Loucy (cell line): ENCODE data around the gene LRRK1.

ENCODE experiments used
- H2AFZ ChIP-seq: fragments of 200-600 bp; sonication (generic); 2 replicates; pipeline ENCODE4 v1.6.0; 2016; ENCODE audit warnings: antibody characterized with exemption, mild to moderate bottlenecking, low read length, moderate library complexity
- H3F3A ChIP-seq: fragments of 200-600 bp; 2 replicates; pipeline ENCODE4 v1.6.0; 2016; ENCODE audit warnings: antibody characterized with exemption, low read depth, mild to moderate bottlenecking
- H3K27me3 ChIP-seq: fragments of 200-600 bp; sonication (generic); 2 replicates; pipeline ENCODE4 v1.6.1; 2014; ENCODE audit warnings: low read length, mild to moderate bottlenecking; ENCODE audit not compliant: insufficient read depth, poor library complexity, severe bottlenecking
- H3K36me3 ChIP-seq: fragments of 200-600 bp; sonication (generic); 2 replicates; pipeline ENCODE4 v1.6.1; 2016; ENCODE audit warnings: low read length; ENCODE audit not compliant: insufficient read depth
- H3K4me1 ChIP-seq: fragments of 200-600 bp; sonication (generic); 2 replicates; pipeline ENCODE4 v1.5.1; 2014; ENCODE audit warnings: low read length, mild to moderate bottlenecking; ENCODE audit not compliant: insufficient read depth, poor library complexity, severe bottlenecking
- H3K4me2 ChIP-seq: fragments of 200-600 bp; sonication (generic); 2 replicates; pipeline ENCODE4 v1.6.0; 2014; ENCODE audit warnings: antibody characterized with exemption, low read length, low read depth, mild to moderate bottlenecking; ENCODE audit not compliant: poor library complexity, severe bottlenecking
- H3K4me3 ChIP-seq: fragments of 200-600 bp; sonication (generic); 2 replicates; pipeline ENCODE4 v1.5.1; 2014; ENCODE audit warnings: low read length, mild to moderate bottlenecking, mixed read lengths; ENCODE audit not compliant: poor library complexity, severe bottlenecking
- H3K79me2 ChIP-seq: fragments of 200-600 bp; sonication (generic); 2 replicates; pipeline ENCODE4 v1.6.1; 2014; ENCODE audit warnings: low read length; ENCODE audit not compliant: insufficient read depth
- H3K9ac ChIP-seq: fragments of 200-600 bp; sonication (generic); 2 replicates; pipeline ENCODE4 v1.6.0; 2014; ENCODE audit warnings: mild to moderate bottlenecking, low read depth, low read length, moderate library complexity; ENCODE audit not compliant: poor library complexity, severe bottlenecking
- H3K9me2 ChIP-seq: fragments of 200-600 bp; sonication (generic); replicated peaks from 2 replicates; pipeline ENCODE4 v1.6.1; 2016; ENCODE audit warnings: low read depth, low read length, mixed read lengths
- H3K9me3 ChIP-seq: fragments of 200-600 bp; sonication (generic); 2 replicates; pipeline ENCODE4 v1.6.1; 2014; ENCODE audit warnings: mild to moderate bottlenecking, antibody characterized with exemption, low read length, low read depth; ENCODE audit not compliant: insufficient read depth
- H4K20me1 ChIP-seq: fragments of 200-600 bp; sonication (generic); 2 replicates; pipeline ENCODE4 v1.6.0; 2014; ENCODE audit warnings: antibody characterized with exemption, low read length, mild to moderate bottlenecking; ENCODE audit not compliant: insufficient read depth, poor library complexity, severe bottlenecking
- CTCF ChIP-seq: fragments of 200-600 bp; sonication (generic); conservative IDR thresholded peaks from 2 replicates; pipeline ENCODE4 v1.5.1; 2014; ENCODE audit warnings: mild to moderate bottlenecking, antibody characterized with exemption, low read length
- EZH2phosphoT487 ChIP-seq: fragments of 200-600 bp; IDR thresholded peaks from 2 replicates; pipeline ENCODE4 v1.6.1; 2018; ENCODE audit warnings: antibody characterized with exemption, mild to moderate bottlenecking, moderate library complexity, borderline replicate concordance

LRRK1 gene

DNA sequence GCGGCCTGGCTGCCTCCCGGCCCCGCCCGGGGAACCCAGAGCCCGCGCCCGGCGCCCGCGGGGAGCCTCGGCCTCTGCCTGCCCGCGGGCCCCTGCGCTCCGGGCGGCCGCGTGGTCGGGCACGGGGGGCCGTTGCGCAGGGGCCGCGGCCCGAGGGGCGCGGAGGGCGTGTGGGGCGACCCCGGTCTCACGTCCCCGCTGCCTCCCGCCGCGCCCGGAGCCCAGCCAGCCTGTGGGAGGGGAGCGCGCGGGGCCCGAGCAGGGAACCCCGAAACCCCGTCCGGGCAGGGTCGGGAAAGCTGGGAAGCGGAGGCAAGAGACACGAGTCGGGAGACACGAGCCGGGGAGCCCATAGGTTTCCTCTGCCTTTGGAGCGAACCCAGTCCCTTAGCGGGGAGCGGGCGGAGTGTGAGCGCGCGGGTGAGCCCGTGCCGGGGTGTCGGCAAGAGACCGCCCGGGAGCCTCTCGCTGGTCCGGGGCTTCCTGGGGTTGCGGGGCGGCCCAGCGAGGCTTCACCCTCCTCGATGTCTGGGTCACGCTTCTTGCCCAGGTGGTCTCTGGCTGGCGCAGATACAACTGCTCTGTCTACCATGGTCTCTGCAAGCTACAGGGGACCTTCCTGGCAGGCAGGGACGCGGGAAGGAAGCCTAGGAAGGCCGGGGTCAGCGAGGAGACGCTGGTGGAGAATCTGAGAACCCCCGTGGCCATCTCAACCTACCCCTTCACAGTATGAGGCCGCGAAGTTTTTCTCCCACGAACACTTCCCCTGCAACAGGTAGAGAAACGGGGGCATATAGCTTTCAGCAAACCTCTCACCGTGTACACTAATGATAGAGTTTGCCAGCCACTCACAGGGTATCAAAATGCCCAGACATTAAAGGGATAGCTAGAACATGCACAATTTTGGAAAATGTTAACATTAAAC lies 586 bp downstream of the LRRK1 start:
- Histone ChIP-seq H3K27me3 (no peaks in the 10 kb centered on the region), H3K9ac (no peak overlapping the region), H3F3A (no peaks in the 10 kb centered on the region), H3K4me3 (no peak overlapping the region), H3K9me3 (no peaks in the 10 kb centered on the region), H2AFZ (no peak overlapping the region), H4K20me1 (no peaks in the 10 kb centered on the region), H3K9me2 (no peaks in the 10 kb centered on the region), H3K4me2 (no peak overlapping the region), H3K79me2 (no peaks in the 10 kb centered on the region), H3K4me1 (no peaks in the 10 kb centered on the region), H3K36me3 (no peaks in the 10 kb centered on the region)
- TF ChIP-seq CTCF (no peak), EZH2phosphoT487 (no peak)

DNA sequence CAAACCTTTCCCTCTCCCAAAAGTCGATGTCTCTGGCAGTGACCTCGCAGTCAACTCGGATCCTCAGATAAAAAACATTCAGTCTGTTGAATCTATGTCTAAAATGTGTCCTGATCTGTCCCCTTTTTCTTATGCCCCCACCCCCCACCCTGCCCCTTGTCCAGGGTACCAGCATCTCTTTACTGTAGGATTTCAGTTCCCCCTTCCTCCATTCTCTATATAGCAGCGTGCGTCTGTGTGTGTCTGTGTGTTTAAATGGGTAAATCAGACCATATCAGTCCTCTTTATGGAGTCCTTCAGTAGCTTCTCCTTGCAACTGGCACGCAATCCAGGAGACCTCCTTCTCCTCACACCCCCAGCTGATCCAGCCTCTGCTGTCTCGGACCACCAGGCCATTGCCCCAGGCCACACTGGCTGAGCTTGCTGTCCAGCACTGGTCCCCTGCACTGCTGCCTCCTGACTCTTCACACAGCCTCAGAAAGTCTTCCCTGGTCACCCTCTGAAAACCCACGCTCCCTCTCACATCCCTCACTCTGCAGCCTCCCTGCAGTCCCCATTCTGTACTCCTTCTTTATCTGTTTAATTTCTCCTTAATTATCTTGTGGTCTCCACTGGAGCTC lies 1.5 kb downstream of the LRRK1 start:
- H3K79me2 ChIP-seq: no peaks in the 10 kb centered on the region
- no peak overlapping the region for H2AFZ ChIP-seq
- no peak overlapping the region for H3K4me3 ChIP-seq
- H3K9me3 ChIP-seq: no peaks in the 10 kb centered on the region
- no peaks in the 10 kb centered on the region for H3K27me3 ChIP-seq
- no peaks in the 10 kb centered on the region for H4K20me1 ChIP-seq
- no peaks in the 10 kb centered on the region for H3K4me1 ChIP-seq
- no peak for TF ChIP-seq CTCF
- TF ChIP-seq EZH2phosphoT487: no peak
- H3F3A ChIP-seq: no peaks in the 10 kb centered on the region
- H3K9ac ChIP-seq: no peak overlapping the region
- no peak overlapping the region for H3K4me2 ChIP-seq
- no peaks in the 10 kb centered on the region for H3K36me3 ChIP-seq
- no peaks in the 10 kb centered on the region for H3K9me2 ChIP-seq

DNA sequence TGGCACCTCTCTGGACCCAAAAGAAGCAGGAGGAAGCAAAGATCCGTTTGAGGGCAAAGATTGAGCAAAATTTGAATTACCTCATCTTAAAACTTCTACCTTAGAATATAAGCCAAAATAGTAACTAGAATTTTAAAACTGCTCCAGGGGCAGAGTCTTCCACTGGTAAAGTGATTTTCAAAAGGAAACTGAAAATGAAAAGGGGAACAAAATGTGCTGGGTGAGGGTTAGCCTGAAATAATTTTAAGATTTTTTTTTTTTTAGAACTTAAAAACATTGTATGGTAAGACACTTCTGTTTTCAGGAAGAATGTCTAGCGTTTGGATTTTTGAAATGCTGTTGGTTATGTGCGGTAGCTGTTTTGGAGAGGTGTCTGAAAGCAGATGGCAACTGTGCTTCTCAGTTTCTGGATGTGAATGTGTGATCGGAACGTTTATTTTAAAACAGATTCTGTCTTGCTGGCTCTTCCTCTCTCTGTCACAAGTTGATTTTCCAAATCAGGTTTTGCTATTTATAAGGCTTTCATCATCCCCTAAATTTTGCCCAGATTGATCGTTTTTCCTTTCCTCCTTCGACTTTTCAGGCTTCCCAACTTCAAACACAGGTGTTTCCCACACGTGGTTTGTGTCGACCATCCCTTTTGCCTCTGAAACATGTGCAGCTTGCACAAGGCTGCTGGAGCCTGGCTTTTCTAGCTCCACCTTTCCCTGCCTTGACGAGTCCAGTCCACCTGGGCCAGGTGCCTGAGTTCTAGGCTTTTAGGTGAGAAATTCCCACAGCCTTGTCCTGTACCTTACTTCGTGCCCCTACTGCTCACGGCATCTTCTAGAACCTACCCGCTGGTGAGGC lies 3.3 kb downstream of the LRRK1 start:
- Histone ChIP-seq H3K79me2 (no peaks in the 10 kb centered on the region), H4K20me1 (no peaks in the 10 kb centered on the region), H3K9me2 (no peaks in the 10 kb centered on the region), H3K9ac (no peak overlapping the region), H3K4me2 (no peak overlapping the region), H3K4me1 (no peaks in the 10 kb centered on the region), H3F3A (no peaks in the 10 kb centered on the region), H3K4me3 (no peak overlapping the region), H3K9me3 (no peaks in the 10 kb centered on the region), H3K36me3 (no peaks in the 10 kb centered on the region), H3K27me3 (no peaks in the 10 kb centered on the region), H2AFZ (no peak overlapping the region)
- TF ChIP-seq EZH2phosphoT487 (no peak), CTCF (no peak)
